SU-DHL-6 (cell line): Measurements from ENCODE around the gene CCDC9.
A peak's percentile ranks its signal among the peaks of the same experiment; 100 is the strongest.

Experiments used
- H2AFZ ChIP-seq: fragments of 200-600 bp; sonication (generic); 2 replicates; pipeline ENCODE4 v1.6.1; 2014; ENCODE audit warnings: low read depth, mild to moderate bottlenecking, moderate library complexity, mixed read lengths, antibody characterized with exemption, low read length; ENCODE audit not compliant: severe bottlenecking
- H3F3A ChIP-seq: fragments of 200-600 bp; shearing (Covaris generic); 2 replicates; pipeline ENCODE4 v1.6.0; 2016; ENCODE audit warnings: antibody characterized with exemption, mild to moderate bottlenecking; ENCODE audit not compliant: insufficient read depth
- H3K27ac ChIP-seq: fragments of 200-600 bp; sonication (generic); 2 replicates; pipeline ENCODE4 v1.5.1; 2016; ENCODE audit warnings: low read depth, mild to moderate bottlenecking, low read length, moderate library complexity, mixed read lengths
- H3K27me3 ChIP-seq: fragments of 200-600 bp; sonication (generic), shearing (Covaris generic); 2 replicates; pipeline ENCODE4 v1.6.0; 2014; ENCODE audit warnings: mild to moderate bottlenecking, low read length
- H3K36me3 ChIP-seq: fragments of 200-600 bp; sonication (generic); 2 replicates; pipeline ENCODE4 v1.6.1; 2014; ENCODE audit warnings: mild to moderate bottlenecking, low read length, mixed read lengths
- H3K4me2 ChIP-seq: fragments of 300-600, 200-600 bp; shearing (Covaris generic), sonication (generic); 2 replicates; pipeline ENCODE4 v1.6.0; 2014; ENCODE audit warnings: low read length, low read depth, mild to moderate bottlenecking; ENCODE audit not compliant: poor library complexity, severe bottlenecking
- H3K4me3 ChIP-seq: fragments of 200-600 bp; sonication (generic); 2 replicates; pipeline ENCODE4 v1.5.1; 2014; ENCODE audit warnings: antibody characterized with exemption, low read length, mild to moderate bottlenecking, mixed read lengths; ENCODE audit not compliant: insufficient read depth, poor library complexity, severe bottlenecking
- H3K79me2 ChIP-seq: fragments of 200-600 bp; sonication (generic); 2 replicates; pipeline ENCODE4 v1.6.1; 2014; ENCODE audit warnings: mild to moderate bottlenecking, low read length, moderate library complexity; ENCODE audit not compliant: insufficient read depth
- H3K9ac ChIP-seq: fragments of 200-600 bp; sonication (generic); 2 replicates; pipeline ENCODE4 v1.7.0; 2014; ENCODE audit warnings: mild to moderate bottlenecking, low read length
- H3K9me2 ChIP-seq: fragments of 200-600 bp; sonication (generic); replicated peaks from 2 replicates; pipeline ENCODE4 v1.6.1; 2014; ENCODE audit warnings: low read length; ENCODE audit not compliant: insufficient read depth
- H3K9me3 ChIP-seq: fragments of 200-600 bp; sonication (generic); 2 replicates; pipeline ENCODE4 v1.6.1; 2014; ENCODE audit warnings: low read length, mixed read lengths; ENCODE audit not compliant: insufficient read depth
- H4K20me1 ChIP-seq: fragments of 200-600 bp; sonication (generic); 2 replicates; pipeline ENCODE4 v1.6.1; 2014; ENCODE audit warnings: low read depth, mild to moderate bottlenecking, antibody characterized with exemption, low read length, moderate library complexity, mixed read lengths
- CTCF ChIP-seq: fragments of 200-600 bp; sonication (generic); IDR thresholded peaks from one replicate; pipeline ENCODE4 v1.5.1; 2017; ENCODE audit warnings: antibody characterized with exemption, mild to moderate bottlenecking, low read length, moderate library complexity; ENCODE audit not compliant: insufficient read depth, poor library complexity, severe bottlenecking
- EZH2phosphoT487 ChIP-seq: fragments of 200-600 bp; sonication (generic), shearing (Covaris generic); conservative IDR thresholded peaks from 2 replicates; pipeline ENCODE4 v1.6.1; 2018; ENCODE audit warnings: mild to moderate bottlenecking, antibody characterized with exemption, low read length, moderate library complexity, mixed read lengths

CCDC9 gene

GRCh38 chr19:47229676-47230053 is 26.7 kb upstream of the CCDC9 start:
- no peaks in the 10 kb centered on the region for H3K9me2 ChIP-seq
- H2AFZ ChIP-seq: no peak overlapping the region
- H3K27ac ChIP-seq: no peak overlapping the region
- no peaks in the 10 kb centered on the region for H3K36me3 ChIP-seq
- no peaks in the 10 kb centered on the region for H3K27me3 ChIP-seq
- H3K4me2 ChIP-seq: peak overlapping the region; percentile 70
- peak overlapping the region; percentile 56; the same call in 1 of the 2 replicates for H3K9ac ChIP-seq
- no peaks in the 10 kb centered on the region for H4K20me1 ChIP-seq
- no peaks in the 10 kb centered on the region for H3K9me3 ChIP-seq
- no peaks in the 10 kb centered on the region for H3K79me2 ChIP-seq
- TF ChIP-seq CTCF (no peak), EZH2phosphoT487 (no peak)
- H3F3A ChIP-seq: peaks cover 11% of the 10 kb centered on the region; the same call in 1 of the 2 replicates
- H3K4me3 ChIP-seq: peak overlapping the region; percentile 55

DNA sequence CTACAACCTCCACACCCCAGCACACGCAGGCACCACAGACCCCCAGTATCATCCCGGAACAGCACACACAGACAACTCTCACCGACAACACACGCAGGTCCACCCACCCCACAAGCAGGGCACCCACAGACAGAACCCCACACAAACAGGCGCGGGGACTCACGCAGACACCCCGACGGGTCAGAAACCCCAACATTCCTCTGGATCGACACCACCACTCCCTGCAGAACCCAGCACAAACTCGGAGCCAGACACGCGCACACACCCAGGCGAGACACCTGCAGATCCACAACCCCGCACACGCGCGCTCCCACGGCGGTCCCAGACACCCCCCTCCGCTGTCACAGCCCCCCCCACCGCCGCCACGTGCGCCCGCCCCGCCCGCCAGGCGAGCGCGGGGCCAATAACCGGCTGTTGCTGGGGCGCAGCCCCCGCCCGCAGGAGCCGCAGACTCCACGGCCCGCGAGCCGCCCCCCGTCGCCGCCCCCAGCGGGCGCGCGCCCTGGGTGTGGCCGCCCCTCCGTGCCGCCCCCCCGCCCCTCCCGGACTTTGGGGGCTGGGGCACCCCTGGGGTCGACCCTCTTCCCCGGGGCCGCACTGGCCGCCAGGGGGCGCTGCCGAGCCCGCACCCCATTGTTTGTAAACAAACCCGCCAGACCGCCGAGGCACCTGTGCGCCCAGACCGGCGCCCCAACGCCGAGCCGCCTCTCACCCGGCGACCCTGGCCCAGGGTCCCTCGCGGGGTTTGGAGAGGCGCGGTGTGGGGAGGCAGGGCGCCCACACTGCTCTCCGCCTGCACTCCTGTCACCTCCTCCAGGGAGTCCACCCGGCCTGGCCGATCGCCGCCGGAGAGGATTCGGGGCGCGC is 26.0 kb upstream of the CCDC9 start:
- Histone ChIP-seq H3K9me2 (no peaks in the 10 kb centered on the region), H2AFZ (no peak overlapping the region), H3K9ac (peak overlapping the region; percentile 56), H3K36me3 (no peaks in the 10 kb centered on the region), H3K27me3 (no peaks in the 10 kb centered on the region), H4K20me1 (no peaks in the 10 kb centered on the region), H3K27ac (no peak overlapping the region), H3K9me3 (no peaks in the 10 kb centered on the region), H3F3A (peaks cover 11% of the 10 kb centered on the region; the same call in 1 of the 2 replicates), H3K79me2 (no peaks in the 10 kb centered on the region), H3K4me3 (peak overlapping the region; percentile 55), H3K4me2 (peak overlapping the region; percentile 70)
- peak; percentile 68 for TF ChIP-seq CTCF
- TF ChIP-seq EZH2phosphoT487: no peak

- no peaks in the 10 kb centered on the region for H3K9me2 ChIP-seq
- no peaks in the 10 kb centered on the region for H3K9me3 ChIP-seq
- H3K79me2 ChIP-seq: no peaks in the 10 kb centered on the region
- H3K4me2 ChIP-seq: peak within 1 kb of the TSS; percentile 70
- H4K20me1 ChIP-seq: no peaks in the 10 kb centered on the region
- H2AFZ ChIP-seq: peak within 1 kb of the TSS; percentile 84
- no peak for TF ChIP-seq CTCF
- no peak for TF ChIP-seq EZH2phosphoT487
- H3K36me3 ChIP-seq: no peaks in the 10 kb centered on the region
- peak within 1 kb of the TSS; percentile 43; the same call in 1 of the 2 replicates for H3K27ac ChIP-seq
- peaks cover 5% of the 10 kb centered on the region; the same call in 1 of the 2 replicates for H3F3A ChIP-seq
- no peaks in the 10 kb centered on the region for H3K27me3 ChIP-seq
- peak within 1 kb of the TSS; percentile 55 for H3K4me3 ChIP-seq
- H3K9ac ChIP-seq: peak within 1 kb of the TSS; percentile 63
Observed at GRCh38 chr19:47230921-47231214, 25.5 kb upstream of the CCDC9 start, which contains the start of gene BBC3. Gene BBC3, minus strand, starts transcription at chr19:47231199. Its CDS starts 2,768 bp downstream, at chr19:47228431.
